Nephron (organoid): ENCODE measurements around the gene LAP3.

ENCODE experiments used
- H3K27ac Mint-ChIP-seq, 3 experiments: 2 replicates each; pipeline ENCODE4 v1.8.0; 2020; ENCODE audit warnings: mixed read lengths in 3 of 3, mild to moderate bottlenecking in 2 of 3, moderate library complexity in 1 of 3
- H3K27me3 Mint-ChIP-seq: 2 replicates; pipeline ENCODE4 v1.8.0; 2021; ENCODE audit warnings: low read depth, mild to moderate bottlenecking, moderate library complexity, mixed read lengths
- H3K36me3 Mint-ChIP-seq: 2 replicates; pipeline ENCODE4 v1.8.0; 2020; ENCODE audit warnings: low read depth, mixed read lengths
- H3K4me1 Mint-ChIP-seq: 2 replicates; pipeline ENCODE4 v1.8.0; 2020; ENCODE audit warnings: mixed read lengths
- H3K4me3 Mint-ChIP-seq, 3 experiments: 2 replicates each; pipeline ENCODE4 v1.8.0; 2020; ENCODE audit warnings: mild to moderate bottlenecking in 3 of 3, mixed read lengths in 3 of 3, moderate library complexity in 2 of 3
- H3K9me3 Mint-ChIP-seq: 2 replicates; pipeline ENCODE4 v1.8.0; 2020; ENCODE audit warnings: mixed read lengths
- CTCF ChIP-seq, 3 experiments: fragments of 200-600 bp; sonication (generic); IDR thresholded peaks; one replicate each; pipeline ENCODE4 v1.5.0; 2021; ENCODE audit warnings: antibody characterized with exemption in 3 of 3; ENCODE audit not compliant: unreplicated experiment in 3 of 3

The LAP3 gene

GRCh38 chr4:17558941-17559708, 17.9 kb upstream of the LAP3 start:
- no peaks in the 10 kb centered on the region for H3K4me1 Mint-ChIP-seq
- H3K9me3 Mint-ChIP-seq: no peaks in the 10 kb centered on the region
- no peak for TF ChIP-seq CTCF (IDR thresholded peaks at IDR 0.05; ENCODE audit: unreplicated experiment in 3 of 3)
- peaks cover 3% of the 10 kb centered on the region for H3K27me3 Mint-ChIP-seq
- no peak overlapping the region for H3K4me3 Mint-ChIP-seq
- H3K36me3 Mint-ChIP-seq: no peaks in the 10 kb centered on the region
- H3K27ac Mint-ChIP-seq: no peak overlapping the region

- no peak for TF ChIP-seq CTCF (IDR thresholded peaks at IDR 0.05; ENCODE audit: unreplicated experiment in 3 of 3)
- Mint-ChIP-seq H3K4me3 (no peak overlapping the region), H3K27ac (no peak overlapping the region), H3K9me3 (no peaks in the 10 kb centered on the region), H3K27me3 (peaks cover 3% of the 10 kb centered on the region), H3K36me3 (no peaks in the 10 kb centered on the region), H3K4me1 (no peaks in the 10 kb centered on the region)
These were observed 17.3 kb upstream of the LAP3 start for GRCh38 chr4:17559709-17560048.

- Mint-ChIP-seq H3K4me3 (no peak overlapping the region), H3K27me3 (no peaks in the 10 kb centered on the region), H3K9me3 (no peaks in the 10 kb centered on the region), H3K27ac (no peak overlapping the region), H3K4me1 (no peaks in the 10 kb centered on the region), H3K36me3 (no peaks in the 10 kb centered on the region)
- no peak for TF ChIP-seq CTCF (IDR thresholded peaks at IDR 0.05; ENCODE audit: unreplicated experiment in 3 of 3)
These were observed 16.8 kb upstream of the LAP3 start for GRCh38 chr4:17560065-17560673.

GRCh38 chr4:17561195-17561909, 15.6 kb upstream of the LAP3 start:
- no peak for TF ChIP-seq CTCF (IDR thresholded peaks at IDR 0.05; ENCODE audit: unreplicated experiment in 3 of 3)
- H3K36me3 Mint-ChIP-seq: no peaks in the 10 kb centered on the region
- H3K4me3 Mint-ChIP-seq: no peak overlapping the region
- no peak overlapping the region for H3K27ac Mint-ChIP-seq
- H3K4me1 Mint-ChIP-seq: no peaks in the 10 kb centered on the region
- no peaks in the 10 kb centered on the region for H3K9me3 Mint-ChIP-seq
- H3K27me3 Mint-ChIP-seq: peaks cover 5% of the 10 kb centered on the region

GRCh38 chr4:17562157-17562556, 14.8 kb upstream of the LAP3 start:
- Mint-ChIP-seq H3K27ac (no peak overlapping the region), H3K4me1 (peaks cover 5% of the 10 kb centered on the region), H3K27me3 (peaks cover 5% of the 10 kb centered on the region), H3K36me3 (no peaks in the 10 kb centered on the region), H3K9me3 (no peaks in the 10 kb centered on the region), H3K4me3 (no peak overlapping the region)
- TF ChIP-seq CTCF (IDR thresholded peaks at IDR 0.05; ENCODE audit: unreplicated experiment in 3 of 3): no peak
